ENCODE data around the gene APOL3.
A peak's percentile ranks its signal among the peaks of the same experiment; 100 is the strongest.

The APOL3 gene

GRCh38 chr22:36156515-36157419 is 3.8 kb downstream of the APOL3 start:
- peak; percentile 64 to 76 for DNase-seq
- TF ChIP-seq POLR2A (IDR thresholded peaks at IDR 0.05; ENCODE audit: low read length) = no peak
- TF ChIP-seq GATA1 (IDR thresholded peaks at IDR 0.05; ENCODE audit: low read depth, low read length) = no peak

GRCh38 chr22:36156119-36156514 is 4.4 kb downstream of the APOL3 start:
- TF ChIP-seq GATA1 (IDR thresholded peaks at IDR 0.05; ENCODE audit: low read depth, low read length) (no peak), POLR2A (IDR thresholded peaks at IDR 0.05; ENCODE audit: low read length) (no peak)
- no peak for DNase-seq

GRCh38 chr22:36155702-36156101 is 4.9 kb downstream of the APOL3 start:
- peak; percentile 25 to 36 for DNase-seq
- TF ChIP-seq POLR2A (IDR thresholded peaks at IDR 0.05; ENCODE audit: low read length) (no peak), GATA1 (IDR thresholded peaks at IDR 0.05; ENCODE audit: low read depth, low read length) (no peak)

- DNase-seq = no peak
- TF ChIP-seq POLR2A (IDR thresholded peaks at IDR 0.05; ENCODE audit: low read length) (no peak), GATA1 (IDR thresholded peaks at IDR 0.05; ENCODE audit: low read depth, low read length) (no peak)
Measured at GRCh38 chr22:36154423-36154945, 6.1 kb downstream of the APOL3 start.

- TF ChIP-seq GATA1 (IDR thresholded peaks at IDR 0.05; ENCODE audit: low read depth, low read length) (no peak), POLR2A (IDR thresholded peaks at IDR 0.05; ENCODE audit: low read length) (no peak)
- DNase-seq = no peak
Measured at GRCh38 chr22:36153501-36154422, 6.8 kb downstream of the APOL3 start.

GRCh38 chr22:36152821-36153220 is 7.7 kb downstream of the APOL3 start:
- peak; percentile 48 to 75 for DNase-seq

GRCh38 chr22:36152088-36152487 is 8.5 kb downstream of the APOL3 start:
- DNase-seq = no peak
- TF ChIP-seq POLR2A (IDR thresholded peaks at IDR 0.05; ENCODE audit: low read length) (no peak), GATA1 (IDR thresholded peaks at IDR 0.05; ENCODE audit: low read depth, low read length) (no peak)

- peak; percentile 23 to 44 for DNase-seq
Measured at GRCh38 chr22:36151006-36151595, 9.5 kb downstream of the APOL3 start.

GRCh38 chr22:36149441-36149840 is 11.1 kb downstream of the APOL3 start:
- peak in 1 of 2 experiments; percentile 64 for DNase-seq
- no peak for TF ChIP-seq POLR2A (IDR thresholded peaks at IDR 0.05; ENCODE audit: low read length)
- no peak for TF ChIP-seq GATA1 (IDR thresholded peaks at IDR 0.05; ENCODE audit: low read depth, low read length)

More at GRCh38 chr22:36151006-36151595, 9.5 kb downstream of the APOL3 start:
- TF ChIP-seq POLR2A (IDR thresholded peaks at IDR 0.05; ENCODE audit: low read length) (no peak), GATA1 (IDR thresholded peaks at IDR 0.05; ENCODE audit: low read depth, low read length) (no peak)

GRCh38 chr22:36148411-36148810 is 12.1 kb downstream of the APOL3 start:
- TF ChIP-seq GATA1 (IDR thresholded peaks at IDR 0.05; ENCODE audit: low read depth, low read length) (no peak), POLR2A (IDR thresholded peaks at IDR 0.05; ENCODE audit: low read length) (no peak)
- no peak for DNase-seq

GRCh38 chr22:36147196-36147791 is 13.3 kb downstream of the APOL3 start:
- TF ChIP-seq GATA1 (IDR thresholded peaks at IDR 0.05; ENCODE audit: low read depth, low read length) (no peak), POLR2A (IDR thresholded peaks at IDR 0.05; ENCODE audit: low read length) (no peak)
- no peak for DNase-seq

GRCh38 chr22:36145881-36146280 is 14.7 kb downstream of the APOL3 start:
- TF ChIP-seq POLR2A (IDR thresholded peaks at IDR 0.05; ENCODE audit: low read length) (no peak), GATA1 (IDR thresholded peaks at IDR 0.05; ENCODE audit: low read depth, low read length) (no peak)
- DNase-seq = no peak

GRCh38 chr22:36144886-36145541 is 15.5 kb downstream of the APOL3 start:
- DNase-seq = peak; percentile 63 to 68
- no peak for TF ChIP-seq GATA1 (IDR thresholded peaks at IDR 0.05; ENCODE audit: low read depth, low read length)
- no peak for TF ChIP-seq POLR2A (IDR thresholded peaks at IDR 0.05; ENCODE audit: low read length)
